ENCODE results near the gene ZNF500. TPM values are rescaled to one million over a fixed set of nuclear protein-coding genes. Genes with fewer than 3 reads are reported as not detected.

ZNF500 gene
- total RNA-seq, 2 donors from 2014 or later = 14.1 TPM

DNA sequence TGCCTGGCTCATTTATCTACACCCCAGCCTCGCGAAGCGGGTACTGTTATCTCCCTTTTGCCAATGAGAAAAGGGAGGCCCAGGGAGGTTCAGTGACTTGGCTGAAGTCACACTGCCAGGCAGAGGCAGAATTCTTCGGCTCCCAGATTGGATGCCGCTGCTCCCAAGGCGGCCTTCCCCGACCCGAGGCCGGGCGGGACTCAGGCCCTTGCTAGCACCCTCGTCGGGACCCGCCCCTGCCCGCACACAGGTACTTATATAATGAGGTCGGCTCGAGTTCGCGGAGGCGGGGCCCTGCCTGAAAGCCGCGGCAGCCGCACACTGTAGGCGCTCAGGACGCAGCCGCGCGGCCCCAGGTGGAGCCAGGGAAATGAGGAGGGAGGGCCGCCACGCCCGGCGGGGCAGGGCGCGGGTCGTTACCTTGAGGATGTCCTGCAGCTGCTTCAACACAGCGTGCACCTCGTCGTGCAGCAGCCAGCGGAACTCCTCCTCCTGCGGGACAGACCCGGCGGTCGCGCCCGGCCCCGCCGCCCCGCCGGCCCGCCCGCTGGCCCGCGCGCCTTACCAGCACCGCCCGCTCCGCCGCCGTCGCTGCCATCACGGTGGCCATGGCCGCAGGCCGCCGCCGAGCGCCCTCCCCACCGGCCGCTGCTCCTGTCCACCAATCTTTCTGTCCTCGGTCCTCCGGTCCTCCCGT lies 35.1 kb upstream of the ZNF500 start, which contains the start of gene ROGDI:
ROGDI (minus strand) TSS at position 672 of the 697 bp plus-strand sequence; CDS start at position 610, 62 bp downstream.
- DNase-seq (peak; percentile 76 to 82), ATAC-seq (replicated peaks in 1 of 2) (peak; percentile 58 to 63)
- Mint-ChIP-seq H3K27ac (no peak within 1 kb of the TSS), H3K9me3 (no peaks in the 10 kb centered on the region), H3K4me3 (peak within 1 kb of the TSS; percentile 86 to 90), H3K27me3 (ENCODE audit: low read depth) (no peaks in the 10 kb centered on the region), H3K36me3 (ENCODE audit: insufficient read depth in 2 of 2) (peaks cover 0 to 3% of the 10 kb centered on the region in 2 donors), H3K4me1 (ENCODE audit: low read depth) (peaks cover 13% of the 10 kb centered on the region)

DNA sequence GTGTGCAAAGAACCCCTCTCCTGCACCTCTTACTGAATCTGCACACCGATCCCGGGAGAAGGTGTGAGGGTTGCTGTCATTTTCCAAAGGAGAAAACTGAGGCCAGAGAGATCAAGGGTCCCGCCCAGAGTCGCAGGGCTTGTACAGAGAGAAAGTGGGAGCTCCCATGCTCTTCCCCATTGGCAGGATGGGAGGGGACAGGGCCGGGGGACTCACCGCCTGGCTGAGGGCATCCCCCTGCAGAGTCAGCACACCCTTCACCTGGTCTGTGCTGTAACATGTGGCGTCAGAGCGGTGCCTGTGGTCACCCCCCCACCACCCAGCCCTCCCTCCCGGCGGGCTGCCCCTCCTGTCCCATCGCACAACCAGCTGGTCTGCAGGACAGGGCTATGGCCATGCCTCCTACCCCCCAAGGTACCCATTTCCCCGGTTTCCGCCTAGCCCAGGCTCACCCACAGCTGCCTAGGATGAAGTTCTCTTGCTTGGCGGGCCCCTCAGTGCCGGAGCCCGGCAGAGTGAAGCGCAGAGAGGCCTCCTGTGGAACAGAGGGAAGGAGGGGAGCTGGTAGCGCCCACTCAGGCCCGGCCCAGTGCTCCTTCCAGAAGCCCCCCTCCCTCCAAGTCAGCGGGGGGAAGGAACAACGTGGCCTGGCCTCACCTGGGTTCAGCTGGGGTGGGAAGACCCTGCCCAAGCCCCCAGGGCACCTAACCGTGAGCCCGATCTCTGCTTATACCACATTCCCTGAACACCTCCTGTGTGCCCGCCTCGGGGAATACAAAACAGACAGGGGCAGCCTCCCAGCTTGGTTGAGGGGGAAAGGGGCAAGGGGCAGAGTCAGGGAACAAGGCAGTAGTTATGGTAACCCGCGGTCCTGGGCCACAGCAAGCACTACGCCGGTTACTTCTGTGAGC lies 34.3 kb upstream of the ZNF500 start:
- Mint-ChIP-seq H3K9me3 (no peaks in the 10 kb centered on the region), H3K4me1 (ENCODE audit: low read depth) (peaks cover 13% of the 10 kb centered on the region), H3K36me3 (ENCODE audit: insufficient read depth in 2 of 2) (peaks cover 0 to 3% of the 10 kb centered on the region in 2 donors), H3K4me3 (peak overlapping the region; percentile 86 to 90), H3K27me3 (ENCODE audit: low read depth) (no peaks in the 10 kb centered on the region), H3K27ac (no peak overlapping the region)
- no peak for DNase-seq
- ATAC-seq (replicated peaks in 1 of 2) = no peak

DNA sequence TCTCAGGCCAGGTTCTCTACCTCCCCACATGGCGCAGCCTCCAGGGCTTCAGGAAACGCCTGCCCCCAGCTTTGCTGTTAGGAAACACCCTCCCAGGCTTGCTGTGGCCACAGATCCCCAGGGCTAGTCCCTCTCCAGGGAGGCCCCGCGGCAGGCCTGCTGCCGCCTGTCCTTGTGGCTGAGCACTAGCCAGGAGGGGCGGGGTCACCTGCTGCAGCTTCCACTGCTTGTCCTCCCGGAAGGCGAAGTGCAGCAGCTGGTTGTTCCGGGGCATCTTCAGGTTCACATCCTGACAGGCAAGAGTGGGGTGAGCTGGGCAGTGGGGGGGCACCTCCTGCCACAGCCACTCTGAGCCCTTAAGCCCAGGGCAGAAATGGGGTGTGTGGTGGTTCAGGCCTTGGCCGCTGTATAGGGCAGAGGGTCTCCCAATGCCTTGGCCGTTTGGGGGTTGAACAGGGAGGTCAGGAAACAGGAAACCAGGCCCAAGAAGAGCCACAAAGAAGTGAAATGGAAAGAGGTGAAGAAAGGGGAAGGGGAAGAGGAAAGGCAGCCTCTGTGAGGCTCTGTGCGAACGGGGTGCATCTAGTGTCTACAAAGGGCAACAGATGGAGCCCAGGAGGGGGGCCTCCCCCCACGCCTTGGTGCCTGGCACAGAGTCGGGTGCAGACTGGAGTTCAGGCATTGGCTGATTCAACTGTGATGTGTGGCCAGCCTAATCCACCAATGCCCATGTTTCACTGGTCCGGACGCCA lies 33.5 kb upstream of the ZNF500 start:
- Mint-ChIP-seq H3K4me3 (peak overlapping the region; percentile 55 to 56), H3K27ac (no peak overlapping the region), H3K36me3 (ENCODE audit: insufficient read depth in 2 of 2) (peaks cover 0 to 1% of the 10 kb centered on the region in 2 donors), H3K27me3 (ENCODE audit: low read depth) (no peaks in the 10 kb centered on the region), H3K4me1 (ENCODE audit: low read depth) (peaks cover 13% of the 10 kb centered on the region), H3K9me3 (no peaks in the 10 kb centered on the region)
- ATAC-seq (replicated peaks in 1 of 2) (no peak), DNase-seq (no peak)

DNA sequence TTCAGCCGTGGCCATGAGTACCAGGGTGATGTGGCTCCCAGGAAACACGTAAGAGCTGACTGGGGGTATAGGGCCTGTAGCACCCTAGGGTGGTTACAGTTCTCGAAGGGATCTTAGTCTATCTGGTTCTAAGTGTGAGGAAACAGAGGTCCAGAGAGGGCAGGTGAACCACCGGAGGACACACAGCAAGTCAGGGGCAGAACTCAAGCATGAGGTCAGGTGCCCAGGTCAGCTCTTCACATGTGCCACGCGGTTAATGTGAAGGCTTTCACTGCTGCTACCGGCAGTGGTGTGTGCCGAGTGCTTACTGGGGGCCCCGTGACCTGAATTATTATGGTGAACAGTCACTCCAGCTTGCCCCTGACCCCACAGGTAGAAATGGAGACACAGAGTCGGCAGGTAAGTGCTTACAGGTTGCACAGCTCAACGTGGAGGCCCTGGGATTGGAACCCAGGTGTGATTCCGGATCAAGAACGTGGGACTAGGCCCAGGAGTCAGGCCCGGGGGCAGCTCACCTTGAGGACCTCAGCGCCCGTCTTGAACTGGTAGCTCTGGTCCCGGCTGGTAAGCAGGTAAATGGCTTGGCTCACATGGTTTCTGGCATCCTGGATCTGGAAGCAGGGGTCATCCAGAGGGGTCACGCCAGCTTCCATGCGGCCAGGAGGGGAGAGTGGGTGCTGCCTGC lies 32.4 kb upstream of the ZNF500 start:
- ATAC-seq (replicated peaks in 1 of 2) (no peak), DNase-seq (no peak)
- Mint-ChIP-seq H3K36me3 (ENCODE audit: insufficient read depth in 2 of 2) (no peaks in the 10 kb centered on the region), H3K4me3 (no peak overlapping the region), H3K27ac (no peak overlapping the region), H3K9me3 (no peaks in the 10 kb centered on the region), H3K27me3 (ENCODE audit: low read depth) (no peaks in the 10 kb centered on the region), H3K4me1 (ENCODE audit: low read depth) (peaks cover 13% of the 10 kb centered on the region)

DNA sequence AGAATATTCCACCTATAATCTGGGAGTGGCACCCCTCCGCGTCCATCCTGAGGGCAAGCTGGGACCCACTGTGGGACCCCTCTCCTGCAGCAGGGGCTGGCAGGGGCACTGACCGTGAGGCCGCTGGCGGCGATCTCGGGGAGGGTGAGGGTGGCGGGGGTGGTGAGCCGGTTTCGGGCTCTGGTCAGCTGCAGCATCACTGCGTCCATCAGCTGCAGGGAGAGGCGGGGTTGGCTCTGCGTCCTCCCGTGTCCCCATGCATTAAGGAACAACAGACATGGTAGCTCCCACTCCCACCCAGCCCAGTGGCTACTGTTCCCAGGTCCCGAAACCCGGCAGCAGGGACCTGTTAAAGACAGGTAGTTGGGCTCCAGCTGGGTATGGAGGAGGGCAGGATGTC lies 31.5 kb upstream of the ZNF500 start:
- Mint-ChIP-seq H3K9me3 (no peaks in the 10 kb centered on the region), H3K4me1 (ENCODE audit: low read depth) (peaks cover 6% of the 10 kb centered on the region), H3K27ac (no peak overlapping the region), H3K27me3 (ENCODE audit: low read depth) (no peaks in the 10 kb centered on the region), H3K36me3 (ENCODE audit: insufficient read depth in 2 of 2) (no peaks in the 10 kb centered on the region), H3K4me3 (no peak overlapping the region)
- no peak for ATAC-seq (replicated peaks in 1 of 2)
- DNase-seq = no peak

DNA sequence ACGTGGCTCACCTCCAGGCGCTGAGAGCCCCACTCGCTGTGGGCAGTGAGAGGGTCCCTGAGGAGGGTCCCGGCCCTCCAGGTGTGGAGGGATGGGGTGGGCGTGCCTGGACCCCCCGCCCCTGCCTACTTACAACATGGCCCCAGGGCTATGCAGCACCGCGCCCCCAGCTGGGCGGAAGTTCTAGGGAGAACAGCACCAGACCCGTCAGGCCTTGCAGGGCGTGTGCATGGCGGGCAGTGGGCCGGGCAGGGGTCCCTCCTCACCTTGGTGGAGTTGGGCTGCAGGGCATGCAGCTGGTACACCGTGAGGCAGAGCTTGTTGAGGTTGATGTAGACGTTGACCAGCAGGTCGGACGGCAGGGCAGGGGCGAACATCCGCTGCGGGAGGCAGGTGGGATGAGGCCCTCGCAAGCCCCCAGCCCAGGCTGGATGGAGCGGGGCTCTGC lies 30.9 kb upstream of the ZNF500 start:
- no peaks in the 10 kb centered on the region for H3K9me3 Mint-ChIP-seq
- DNase-seq = no peak
- H3K27ac Mint-ChIP-seq = no peak overlapping the region
- no peak for ATAC-seq (replicated peaks in 1 of 2)
- H3K4me3 Mint-ChIP-seq = no peak overlapping the region
- no peaks in the 10 kb centered on the region for H3K4me1 Mint-ChIP-seq (ENCODE audit: low read depth)
- H3K27me3 Mint-ChIP-seq (ENCODE audit: low read depth) = no peaks in the 10 kb centered on the region
- no peaks in the 10 kb centered on the region for H3K36me3 Mint-ChIP-seq (ENCODE audit: insufficient read depth in 2 of 2)

DNA sequence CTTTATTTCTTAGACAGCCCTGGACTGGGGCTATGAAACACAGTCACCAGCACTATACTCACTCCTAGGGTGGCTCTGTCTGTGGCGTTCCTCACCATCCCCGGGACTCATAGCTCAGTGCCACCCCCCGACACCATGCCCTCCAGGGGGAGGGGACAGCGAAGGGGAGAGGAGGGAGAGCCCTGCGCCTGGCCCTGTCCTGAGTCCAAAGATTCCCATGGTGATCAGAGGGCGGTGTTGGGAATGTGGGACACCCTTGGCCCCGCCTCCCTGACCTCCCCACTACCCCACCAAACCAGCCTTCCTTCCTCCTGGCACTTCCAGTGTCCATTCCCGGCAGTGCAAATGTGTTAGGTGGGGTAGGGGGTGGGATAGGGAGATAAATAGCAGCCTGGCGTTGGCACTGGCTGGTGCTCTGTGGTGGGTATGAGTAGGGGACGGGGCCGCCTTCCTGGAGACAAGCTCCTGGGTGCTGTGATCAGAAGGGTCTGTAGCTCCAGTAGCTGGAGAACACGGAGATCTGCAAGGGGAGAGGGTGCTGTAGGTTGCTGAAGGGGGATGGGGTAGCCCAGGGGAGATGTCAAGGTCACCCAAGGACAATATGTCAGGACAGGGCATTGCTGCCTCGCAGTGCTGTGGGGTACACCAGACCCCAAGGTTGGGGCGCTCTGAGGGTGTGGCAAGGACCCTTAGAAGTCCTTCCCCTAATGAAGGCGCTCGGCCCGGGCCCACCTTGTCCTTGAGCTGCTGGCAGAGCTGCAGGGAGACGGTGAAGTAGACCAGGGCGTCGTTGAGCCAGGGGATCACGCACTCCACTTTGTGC lies 30.2 kb upstream of the ZNF500 start:
- no peak for DNase-seq
- Mint-ChIP-seq H3K4me1 (ENCODE audit: low read depth) (no peaks in the 10 kb centered on the region), H3K4me3 (no peak overlapping the region), H3K36me3 (ENCODE audit: insufficient read depth in 2 of 2) (no peaks in the 10 kb centered on the region), H3K9me3 (no peaks in the 10 kb centered on the region), H3K27me3 (ENCODE audit: low read depth) (no peaks in the 10 kb centered on the region), H3K27ac (no peak overlapping the region)
- no peak for ATAC-seq (replicated peaks in 1 of 2)

DNA sequence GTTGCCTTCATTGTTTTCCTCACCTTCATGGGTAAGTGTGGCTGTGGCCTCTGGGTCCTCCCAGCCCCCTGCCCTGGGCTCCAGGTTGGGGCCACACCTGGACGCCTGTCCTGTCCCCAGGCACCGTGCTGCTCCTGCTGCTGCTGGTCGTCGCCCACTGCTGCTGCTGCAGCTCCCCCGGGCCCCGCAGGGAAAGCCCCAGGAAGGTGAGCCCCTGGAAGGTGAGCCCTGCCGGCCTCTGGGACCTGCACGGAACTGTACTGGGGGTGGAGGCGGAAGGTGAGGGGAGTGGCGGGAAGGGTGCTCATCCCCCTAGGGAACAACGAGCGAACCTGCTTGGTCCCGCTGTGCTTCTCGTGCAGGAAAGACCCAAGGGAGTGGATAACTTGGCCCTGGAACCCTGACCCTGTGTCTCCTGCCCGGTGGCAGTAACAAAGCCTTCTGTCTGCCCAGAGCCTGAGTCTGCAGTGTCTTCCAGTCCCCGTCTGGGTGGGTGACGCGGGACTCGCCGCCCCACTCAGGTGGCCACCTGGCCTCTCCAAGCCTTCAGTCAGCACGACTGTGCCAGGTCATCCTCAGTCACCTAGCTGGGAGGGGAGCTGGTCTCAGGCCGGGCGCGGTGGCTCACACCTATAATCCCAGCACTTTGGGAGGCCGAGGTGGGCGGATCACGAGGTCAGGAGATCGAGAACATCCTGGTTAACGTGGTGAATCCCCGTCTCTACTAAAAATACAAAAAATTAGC lies 29.0 kb upstream of the ZNF500 start:
- DNase-seq = no peak
- no peaks in the 10 kb centered on the region for H3K27me3 Mint-ChIP-seq (ENCODE audit: low read depth)
- no peak overlapping the region for H3K4me3 Mint-ChIP-seq
- no peaks in the 10 kb centered on the region for H3K9me3 Mint-ChIP-seq
- H3K36me3 Mint-ChIP-seq (ENCODE audit: insufficient read depth in 2 of 2) = no peaks in the 10 kb centered on the region
- ATAC-seq (replicated peaks in 1 of 2) = no peak
- H3K27ac Mint-ChIP-seq = no peak overlapping the region
- H3K4me1 Mint-ChIP-seq (ENCODE audit: low read depth) = peaks cover 2% of the 10 kb centered on the region

DNA sequence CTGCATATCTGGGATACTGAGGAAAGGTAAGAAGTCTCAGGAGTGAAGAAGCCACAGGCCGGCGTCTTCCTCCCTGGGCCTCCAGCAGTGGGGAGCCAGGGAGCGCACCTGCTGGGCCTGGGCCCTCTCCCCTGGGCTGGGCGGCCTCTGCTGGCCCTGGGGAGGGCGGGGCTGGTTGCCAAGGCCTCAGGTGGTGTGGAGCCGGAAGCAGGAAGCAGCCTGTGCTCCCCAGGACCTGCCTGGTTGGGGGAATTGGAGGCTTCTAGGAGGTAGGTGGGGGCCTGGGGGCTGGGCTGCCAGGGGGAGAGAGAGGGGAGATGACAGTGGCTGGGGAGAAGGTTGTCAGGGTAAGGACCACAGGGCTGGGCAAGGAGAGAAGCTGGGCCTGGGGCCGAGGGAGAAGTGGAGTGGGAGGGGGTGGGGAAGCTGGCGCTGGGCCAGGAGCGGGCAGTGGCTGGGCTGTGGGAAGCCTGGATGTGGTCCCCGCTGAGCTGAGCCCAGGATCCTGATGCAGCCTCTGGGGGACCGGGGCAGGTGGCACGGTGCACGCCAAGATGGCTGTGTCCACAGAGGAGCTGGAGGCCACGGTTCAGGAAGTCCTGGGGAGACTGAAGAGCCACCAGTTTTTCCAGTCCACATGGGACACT lies 28.3 kb upstream of the ZNF500 start, which contains the start of gene SMIM22:
SMIM22 (plus strand) TSS at position 189 of the 647 bp plus-strand sequence; CDS start at position 555, 366 bp downstream.
- Mint-ChIP-seq H3K27me3 (ENCODE audit: low read depth) (no peaks in the 10 kb centered on the region), H3K4me1 (ENCODE audit: low read depth) (peaks cover 6% of the 10 kb centered on the region), H3K36me3 (ENCODE audit: insufficient read depth in 2 of 2) (no peaks in the 10 kb centered on the region), H3K9me3 (no peaks in the 10 kb centered on the region), H3K27ac (no peak within 1 kb of the TSS), H3K4me3 (no peak within 1 kb of the TSS)
- ATAC-seq (replicated peaks in 1 of 2) (no peak), DNase-seq (no peak)

DNA sequence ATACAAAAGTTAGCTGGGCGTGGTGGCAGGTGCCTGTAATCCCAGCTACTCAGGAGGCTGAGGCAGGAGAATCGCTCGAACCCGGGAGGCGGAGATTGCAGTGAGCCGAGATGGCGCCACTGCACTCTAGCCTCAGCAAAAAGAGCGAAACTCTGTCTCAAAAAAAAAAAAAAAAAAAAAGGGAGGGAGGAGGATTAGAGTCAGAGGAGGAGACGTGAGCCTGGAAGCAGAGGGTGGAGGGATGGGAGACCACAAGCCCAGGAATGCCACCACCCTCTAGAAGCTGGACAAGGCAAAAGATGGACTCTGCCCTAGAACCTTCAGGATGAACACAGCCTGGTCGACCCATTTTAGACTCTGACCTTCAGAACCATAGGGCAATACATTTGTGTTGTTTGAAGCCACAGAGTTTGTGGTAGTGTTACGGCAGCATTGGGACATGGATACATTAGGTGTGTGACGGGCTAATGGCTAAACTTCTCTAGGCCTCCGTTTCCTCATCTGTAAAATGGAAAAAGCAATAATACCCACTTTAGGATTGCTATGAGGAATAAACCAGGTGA lies 26.1 kb upstream of the ZNF500 start:
- H3K9me3 Mint-ChIP-seq = no peaks in the 10 kb centered on the region
- H3K27me3 Mint-ChIP-seq (ENCODE audit: low read depth) = no peaks in the 10 kb centered on the region
- no peak overlapping the region for H3K4me3 Mint-ChIP-seq
- no peak for DNase-seq
- H3K36me3 Mint-ChIP-seq (ENCODE audit: insufficient read depth in 2 of 2) = no peaks in the 10 kb centered on the region
- peaks cover 6% of the 10 kb centered on the region for H3K4me1 Mint-ChIP-seq (ENCODE audit: low read depth)
- no peak overlapping the region for H3K27ac Mint-ChIP-seq
- no peak for ATAC-seq (replicated peaks in 1 of 2)

DNA sequence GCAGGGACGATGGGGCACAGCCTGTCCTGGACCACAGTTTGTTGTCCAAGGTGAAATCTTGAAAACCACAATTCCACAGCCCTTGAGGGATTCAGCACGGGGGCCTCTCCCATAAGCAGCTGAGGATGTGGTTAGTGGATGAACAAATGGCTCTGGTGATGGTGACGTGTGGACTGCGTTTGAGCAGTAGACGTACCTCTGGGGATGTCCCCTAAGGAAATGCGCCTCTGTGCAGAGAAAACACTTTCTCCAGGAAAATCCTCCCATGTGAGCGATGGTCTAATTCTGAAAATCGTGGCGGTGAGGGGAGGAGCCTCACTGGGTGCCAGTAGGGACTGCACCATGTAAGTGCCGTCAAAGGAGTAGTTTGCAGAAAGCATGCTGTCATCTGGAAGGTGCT lies 23.9 kb upstream of the ZNF500 start:
- H3K27me3 Mint-ChIP-seq (ENCODE audit: low read depth) = no peaks in the 10 kb centered on the region
- H3K9me3 Mint-ChIP-seq = no peaks in the 10 kb centered on the region
- DNase-seq (no peak), ATAC-seq (replicated peaks in 1 of 2) (peak in 1 of 2 donors; percentile 36)
- no peak overlapping the region for H3K27ac Mint-ChIP-seq
- H3K4me3 Mint-ChIP-seq = no peak overlapping the region
- H3K4me1 Mint-ChIP-seq (ENCODE audit: low read depth) = peaks cover 6% of the 10 kb centered on the region
- H3K36me3 Mint-ChIP-seq (ENCODE audit: insufficient read depth in 2 of 2) = no peaks in the 10 kb centered on the region

Data from activated T-cell treated with anti-CD3 and anti-CD28 coated beads, Interleukin-2, amount 50 U/mL, for 72 hours (primary cell).